Hindlimb muscle (tissue), 1 donor: ENCODE results near the gene UROS. TPM values are rescaled to one million over a fixed set of nuclear protein-coding genes. Genes with fewer than 3 reads are reported as not detected.

Experiments used
- DNase-seq: peaks from one replicate; pipeline ENCODE4 v3.0.0-alpha.2; 2013
- polyA plus RNA-seq: library from polyadenylated mRNA; unstranded; fragments of 120-200 nt; gene quantifications from one replicate; pipeline ENCODE4 v1.2.1, GENCODE V29; 2013; ENCODE audit not compliant: insufficient read length

Gene UROS
- polyA plus RNA-seq, 1 donor: 45.4 TPM

- DNase-seq: no peak
These were observed 37.3 kb downstream of the UROS start for GRCh38 chr10:125785791-125786190.

- no peak for DNase-seq
These were observed 39.1 kb downstream of the UROS start for GRCh38 chr10:125783957-125784356.

- no peak for DNase-seq
These were observed 39.6 kb downstream of the UROS start for GRCh38 chr10:125783408-125783807.

GRCh38 chr10:125782616-125783015 lies 40.4 kb downstream of the UROS start:
- DNase-seq: peak; percentile 14

- no peak for DNase-seq
These were observed 41.0 kb downstream of the UROS start for GRCh38 chr10:125782054-125782453.

GRCh38 chr10:125781374-125781773 lies 41.7 kb downstream of the UROS start:
- no peak for DNase-seq

GRCh38 chr10:125779403-125780327 lies 43.4 kb downstream of the UROS start:
- DNase-seq: no peak

- no peak for DNase-seq
These were observed 44.5 kb downstream of the UROS start for GRCh38 chr10:125778556-125778955.

GRCh38 chr10:125777806-125778205 lies 45.3 kb downstream of the UROS start:
- no peak for DNase-seq

GRCh38 chr10:125775491-125776106 lies 47.5 kb downstream of the UROS start, which contains the start of gene MMP21:
Gene MMP21 (minus strand): TSS chr10:125775821. CDS start chr10:125775821, 0 bp downstream.
- no peak for DNase-seq

- DNase-seq: no peak
These were observed 48.4 kb downstream of the UROS start for GRCh38 chr10:125774581-125775191.

- no peak for DNase-seq
These were observed 49.1 kb downstream of the UROS start for GRCh38 chr10:125773687-125774543.

- no peak for DNase-seq
These were observed 50.2 kb downstream of the UROS start for GRCh38 chr10:125772864-125773180.

GRCh38 chr10:125772112-125772863 lies 50.8 kb downstream of the UROS start:
- DNase-seq: no peak

GRCh38 chr10:125770844-125771243 lies 52.2 kb downstream of the UROS start:
- no peak for DNase-seq

GRCh38 chr10:125769175-125769574 lies 53.9 kb downstream of the UROS start:
- no peak for DNase-seq

GRCh38 chr10:125768219-125768855 lies 54.7 kb downstream of the UROS start:
- DNase-seq: peak; percentile 68

- no peak for DNase-seq
These were observed 56.5 kb downstream of the UROS start for GRCh38 chr10:125766511-125766910.

- DNase-seq: no peak
These were observed 57.2 kb downstream of the UROS start for GRCh38 chr10:125765835-125766234.

- no peak for DNase-seq
These were observed 60.1 kb downstream of the UROS start for GRCh38 chr10:125762692-125763648.
